ENCODE results near the gene PRR29.

Gene PRR29

GRCh38 chr17:63950940-63951907 lies 46.9 kb upstream of the PRR29 start:
- no peak overlapping the region for H2AFZ ChIP-seq (ENCODE audit: low read depth, low read length, severe bottlenecking)
- 0 out of 2 replicates have a peak, but pooled peaks cover 7% of the 10 kb centered on the region for H3F3A ChIP-seq (ENCODE audit: insufficient read depth)
- H3K27me3 ChIP-seq (ENCODE audit: low read length) = no peaks in the 10 kb centered on the region
- no peak overlapping the region for H3K4me2 ChIP-seq (ENCODE audit: low read depth, low read length, poor library complexity, severe bottlenecking)
- no peak overlapping the region for H3K27ac ChIP-seq (ENCODE audit: low read depth, low read length)
- TF ChIP-seq EZH2phosphoT487 (conservative IDR thresholded peaks at IDR 0.05; ENCODE audit: low read length) = no peak
- TF ChIP-seq CTCF (IDR thresholded peaks at IDR 0.05; ENCODE audit: insufficient read depth, low read length, poor library complexity, severe bottlenecking) = peak; percentile 50
- H3K9me2 ChIP-seq (replicated peaks; ENCODE audit: insufficient read depth, low read length) = no peaks in the 10 kb centered on the region
- no peaks in the 10 kb centered on the region for H3K9me3 ChIP-seq (ENCODE audit: insufficient read depth, low read length)
- H4K20me1 ChIP-seq (ENCODE audit: low read depth, low read length) = no peaks in the 10 kb centered on the region
- no peak overlapping the region for H3K4me3 ChIP-seq (ENCODE audit: insufficient read depth, low read length, poor library complexity, severe bottlenecking)
- no peaks in the 10 kb centered on the region for H3K36me3 ChIP-seq (ENCODE audit: low read length)
- no peak overlapping the region for H3K9ac ChIP-seq (ENCODE audit: low read length)
- no peaks in the 10 kb centered on the region for H3K79me2 ChIP-seq (ENCODE audit: insufficient read depth, low read length)

GRCh38 chr17:63954402-63955063 lies 43.6 kb upstream of the PRR29 start:
- no peaks in the 10 kb centered on the region for H3K9me3 ChIP-seq (ENCODE audit: insufficient read depth, low read length)
- no peak for TF ChIP-seq EZH2phosphoT487 (conservative IDR thresholded peaks at IDR 0.05; ENCODE audit: low read length)
- peak; percentile 20 for TF ChIP-seq CTCF (IDR thresholded peaks at IDR 0.05; ENCODE audit: insufficient read depth, low read length, poor library complexity, severe bottlenecking)
- no peaks in the 10 kb centered on the region for H3K9me2 ChIP-seq (replicated peaks; ENCODE audit: insufficient read depth, low read length)
- no peaks in the 10 kb centered on the region for H3K79me2 ChIP-seq (ENCODE audit: insufficient read depth, low read length)
- peak overlapping the region; percentile 30 for H2AFZ ChIP-seq (ENCODE audit: low read depth, low read length, severe bottlenecking)
- peak overlapping the region; percentile 13; the same call in 1 of the 2 replicates for H3K9ac ChIP-seq (ENCODE audit: low read length)
- H3F3A ChIP-seq (ENCODE audit: insufficient read depth) = 0 out of 2 replicates have a peak, but pooled peaks cover 7% of the 10 kb centered on the region
- no peaks in the 10 kb centered on the region for H3K36me3 ChIP-seq (ENCODE audit: low read length)
- no peak overlapping the region for H3K4me3 ChIP-seq (ENCODE audit: insufficient read depth, low read length, poor library complexity, severe bottlenecking)
- no peaks in the 10 kb centered on the region for H3K27me3 ChIP-seq (ENCODE audit: low read length)
- H3K27ac ChIP-seq (ENCODE audit: low read depth, low read length) = peak overlapping the region; percentile 54
- H3K4me2 ChIP-seq (ENCODE audit: low read depth, low read length, poor library complexity, severe bottlenecking) = peak overlapping the region; percentile 28
- H4K20me1 ChIP-seq (ENCODE audit: low read depth, low read length) = no peaks in the 10 kb centered on the region

GRCh38 chr17:63955232-63955631 lies 42.9 kb upstream of the PRR29 start:
- Histone ChIP-seq H3F3A (ENCODE audit: insufficient read depth) (0 out of 2 replicates have a peak, but pooled peaks cover 7% of the 10 kb centered on the region), H4K20me1 (ENCODE audit: low read depth, low read length) (no peaks in the 10 kb centered on the region), H3K4me3 (ENCODE audit: insufficient read depth, low read length, poor library complexity, severe bottlenecking) (no peak overlapping the region), H3K79me2 (ENCODE audit: insufficient read depth, low read length) (no peaks in the 10 kb centered on the region), H3K27ac (ENCODE audit: low read depth, low read length) (no peak overlapping the region; the same call in 1 of the 2 replicates), H3K36me3 (ENCODE audit: low read length) (no peaks in the 10 kb centered on the region), H3K9ac (ENCODE audit: low read length) (no peak overlapping the region), H2AFZ (ENCODE audit: low read depth, low read length, severe bottlenecking) (no peak overlapping the region), H3K4me2 (ENCODE audit: low read depth, low read length, poor library complexity, severe bottlenecking) (no peak overlapping the region), H3K9me3 (ENCODE audit: insufficient read depth, low read length) (no peaks in the 10 kb centered on the region), H3K9me2 (replicated peaks; ENCODE audit: insufficient read depth, low read length) (no peaks in the 10 kb centered on the region), H3K27me3 (ENCODE audit: low read length) (no peaks in the 10 kb centered on the region)
- TF ChIP-seq EZH2phosphoT487 (conservative IDR thresholded peaks at IDR 0.05; ENCODE audit: low read length) (no peak), CTCF (IDR thresholded peaks at IDR 0.05; ENCODE audit: insufficient read depth, low read length, poor library complexity, severe bottlenecking) (no peak)

Measured in SU-DHL-6 (cell line).